Endothelial cell of umbilical vein (primary cell): Measurements from ENCODE around the gene ANKRD39. TPM values are rescaled to one million over a fixed set of nuclear protein-coding genes. Genes with fewer than 3 reads are reported as not detected.

Source experiments
- BruUV-seq: library from RNA; stranded (reverse); fragments of 400-500 nt; replicated peaks from 2 replicates; lab custom pipeline; 2021; lab: Mats Ljungman, UMichigan
- CTCF ChIA-PET: fragments of 300-600, 350-600 bp; sonication (Branson Sonifier 250); formaldehyde crosslinking; loops from one replicate; lab custom pipeline; 2021; ENCODE audit warnings: antibody characterized with exemption, inconsistent platforms; lab: Charles Lee
- POLR2A ChIA-PET: fragments of 300-600, 350-600 bp; sonication (Branson Sonifier 250); formaldehyde crosslinking; loops from one replicate; lab custom pipeline; 2021; ENCODE audit warnings: antibody characterized with exemption, inconsistent platforms; lab: Charles Lee
- DNase-seq: peaks from one replicate; pipeline ENCODE4 v3.0.0-alpha.2; 2011; ENCODE audit warnings: low read depth, low spot score
- FAIRE-seq: peaks from 2 replicates; lab custom pipeline; 2011; peaks lifted over from hg19 to GRCh38; lab: Jason Lieb, UNC
- H2AFZ ChIP-seq: 2 replicates; pipeline ENCODE4 v1.6.0; 2012; ENCODE audit warnings: low read depth, low read length, control low read depth, inconsistent platforms
- H3K27ac ChIP-seq: 2 replicates; pipeline ENCODE4 v1.5.1; 2011; ENCODE audit warnings: low read depth, mild to moderate bottlenecking, control low read depth, low read length, moderate library complexity; ENCODE audit not compliant: insufficient read depth
- H3K27me3 ChIP-seq, 2 experiments: 2 replicates each; pipeline versions ENCODE4 v1.6.0 to v1.6.1; 2011; ENCODE audit warnings: low read length in 2 of 2, mixed read lengths in 1 of 2; ENCODE audit not compliant: control insufficient read depth in 2 of 2, insufficient read depth in 2 of 2
- H3K36me3 ChIP-seq, 2 experiments: 2 replicates in 1 of 2; 3 replicates in 1 of 2; pipeline ENCODE4 v1.5.1; 2011; ENCODE audit warnings: low read length in 2 of 2, mild to moderate bottlenecking in 1 of 2, moderate library complexity in 1 of 2; ENCODE audit not compliant: control insufficient read depth in 2 of 2, insufficient read depth in 2 of 2; ENCODE audit errors: extremely low read depth in 1 of 2
- H3K4me1 ChIP-seq: 3 replicates; pipeline ENCODE4 v1.5.1; 2011; ENCODE audit warnings: mild to moderate bottlenecking, low read length; ENCODE audit not compliant: control insufficient read depth, insufficient read depth; ENCODE audit errors: extremely low read depth
- H3K4me2 ChIP-seq: 2 replicates; pipeline ENCODE4 v1.6.1; 2011; ENCODE audit warnings: low read length, control low read depth, mixed read lengths; ENCODE audit not compliant: insufficient read depth
- H3K4me3 ChIP-seq, 3 experiments: fragments of 200-600 bp in 1 of 3; sonication (generic), shearing (Covaris generic) in 1 of 3; replicated peaks in 1 of 3; 2 replicates each; pipeline ENCODE4 v1.5.1; 2011 to 2016; ENCODE audit warnings: control low read depth in 3 of 3, low read length in 3 of 3, mild to moderate bottlenecking in 2 of 3, inconsistent platforms in 1 of 3, low read depth in 1 of 3, moderate library complexity in 1 of 3; ENCODE audit not compliant: insufficient read depth in 1 of 3
- H3K79me2 ChIP-seq: 2 replicates; pipeline ENCODE4 v1.6.0; 2012; ENCODE audit warnings: low read length, inconsistent platforms; ENCODE audit not compliant: control insufficient read depth, insufficient read depth
- H3K9ac ChIP-seq: replicated peaks from 2 replicates; pipeline ENCODE3; 2011; ENCODE audit warnings: low read length, control low read depth; ENCODE audit not compliant: insufficient read depth; ENCODE audit errors: extremely low read depth
- H3K9me1 ChIP-seq: replicated peaks from 3 replicates; pipeline ENCODE4 v1.6.0; 2011; ENCODE audit warnings: mild to moderate bottlenecking, low read length; ENCODE audit not compliant: control insufficient read depth, insufficient read depth; ENCODE audit errors: extremely low read depth
- H3K9me3 ChIP-seq: replicated peaks from 2 replicates; pipeline ENCODE4 v1.5.1; 2012; ENCODE audit warnings: low read length, inconsistent platforms; ENCODE audit not compliant: control insufficient read depth, insufficient read depth
- H4K20me1 ChIP-seq: replicated peaks from 2 replicates; pipeline ENCODE3; 2011; ENCODE audit warnings: mild to moderate bottlenecking, low read length; ENCODE audit not compliant: control insufficient read depth, insufficient read depth; ENCODE audit errors: extremely low read depth
- CTCF ChIP-seq, 2 donors: IDR thresholded peaks; 1 replicate in 1 of 2; 2 replicates in 1 of 2; pipeline ENCODE4 v1.5.1; 2011; ENCODE audit warnings: low read length in 2 of 2, mild to moderate bottlenecking in 2 of 2, moderate library complexity in 2 of 2, control low read depth in 1 of 2, inconsistent platforms in 1 of 2, low read depth in 1 of 2; ENCODE audit not compliant: insufficient read depth in 1 of 2; ENCODE audit errors: extremely low read depth in 1 of 2
- EZH2 ChIP-seq: IDR thresholded peaks from 2 replicates; pipeline ENCODE4 v1.6.1; 2012; ENCODE audit warnings: borderline replicate concordance, low read depth, mild to moderate bottlenecking, moderate library complexity, low read length, inconsistent platforms; ENCODE audit not compliant: severe bottlenecking
- FOS ChIP-seq: IDR thresholded peaks from 2 replicates; pipeline ENCODE4 v1.6.1; 2011; ENCODE audit warnings: mild to moderate bottlenecking, low read length, moderate library complexity, borderline replicate concordance; ENCODE audit not compliant: insufficient read depth
- GATA2 ChIP-seq: IDR thresholded peaks from 2 replicates; pipeline ENCODE4 v1.7.0; 2011; ENCODE audit warnings: low read depth, mild to moderate bottlenecking, moderate library complexity, mixed read lengths, low read length; ENCODE audit not compliant: insufficient read length, insufficient read depth
- JUN ChIP-seq: IDR thresholded peaks from 2 replicates; pipeline ENCODE4 v1.6.1; 2011; ENCODE audit warnings: borderline replicate concordance, low read depth; ENCODE audit not compliant: insufficient read length, insufficient read depth
- MYC ChIP-seq: IDR thresholded peaks from one replicate; pipeline ENCODE4 v1.6.1; 2011; ENCODE audit warnings: mild to moderate bottlenecking, low read depth, low read length
- POLR2A ChIP-seq: IDR thresholded peaks from 2 replicates; pipeline ENCODE4 v1.6.1; 2012; ENCODE audit warnings: low read depth, mild to moderate bottlenecking, control low read depth, low read length
- POLR2AphosphoS5 ChIP-seq: IDR thresholded peaks from 2 replicates; pipeline ENCODE4 v1.6.1; 2012; ENCODE audit warnings: low read depth, mild to moderate bottlenecking, control low read depth, low read length, moderate library complexity; ENCODE audit not compliant: insufficient read depth
- dilution Hi-C: fragments of 300-500 bp; cut with MboI; formaldehyde crosslinking; loops from one replicate; pipeline ENCODE4 v1.15.0; 2019; ENCODE audit warnings: low sequenced_read_pairs; ENCODE audit not compliant: extremely low pct_ligation_motif_present
- intact Hi-C: fragments of 100-400 bp; cut with micrococcal nuclease; formaldehyde crosslinking; loops from one replicate; pipeline ENCODE4 v1.10.0; 2022
- polyA plus RNA-seq, 4 experiments: library from polyadenylated mRNA; depleted of rRNA in 3 of 4; stranded (reverse) in 3 of 4; unstranded in 1 of 4; fragments of >200 nt; gene quantifications; 2 replicates each; pipeline versions ENCODE4 v1.2.1 to v1.2.3, GENCODE V29; 2011 to 2012; ENCODE audit warnings: missing spikeins in 1 of 4
- total RNA-seq: library from RNA; stranded (reverse); gene quantifications from 2 replicates; pipeline ENCODE4 v1.2.3, GENCODE V29; 2021
- TF ChIP-seq, protein P1 (sequence below): IDR thresholded peaks from 2 replicates; pipeline ENCODE4 v1.6.1; 2011; ENCODE audit not compliant: insufficient read depth, insufficient read length

The ANKRD39 gene
- total and polyA plus RNA-seq, 2 donors (not counting 3 experiments of a cell fraction or from before 2014, with no cell fraction given), result 14.7 to 17.9 TPM

DNA sequence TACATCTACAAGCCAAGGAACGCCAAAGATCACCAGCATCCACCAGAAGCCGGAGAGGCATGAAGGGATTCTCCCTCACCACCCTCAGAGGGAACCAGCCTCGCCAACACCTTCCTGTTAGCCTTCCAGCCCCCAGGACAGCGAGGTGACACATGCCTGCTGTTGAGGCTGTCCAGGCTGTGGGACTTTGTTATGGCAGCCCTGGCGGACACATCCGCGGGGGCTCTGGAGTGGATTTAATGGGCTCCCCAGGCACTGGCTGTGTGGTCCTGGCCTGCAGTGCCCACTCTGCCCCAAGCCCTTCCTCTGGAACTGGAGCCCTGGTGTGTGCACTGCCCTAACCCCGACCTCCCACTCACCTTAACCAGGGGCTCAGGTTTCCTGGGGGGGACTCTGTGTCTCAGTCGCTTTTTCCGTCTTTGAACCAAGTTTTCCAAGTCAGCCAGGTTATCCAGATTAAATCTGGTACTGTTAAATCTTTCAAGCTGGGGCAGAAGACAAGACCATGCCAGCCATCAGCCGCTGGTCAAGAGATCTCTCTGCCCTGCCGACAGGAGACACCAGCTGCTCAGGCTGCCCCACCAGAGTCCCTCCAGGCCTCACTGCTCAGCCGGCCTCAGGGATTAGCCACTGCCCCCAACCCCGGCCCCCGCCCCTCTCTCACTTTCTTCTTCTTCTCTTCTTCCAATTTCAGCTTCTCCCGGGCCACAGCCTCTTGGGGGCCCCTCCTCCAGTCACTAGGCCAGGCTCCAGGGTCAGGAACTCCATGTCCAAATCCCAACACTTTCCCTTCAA lies 15.9 kb downstream of the ANKRD39 start:
- H3K4me2 ChIP-seq, result no peak overlapping the region
- dilution Hi-C loops, result no loop called here
- H4K20me1 ChIP-seq, result no peaks in the 10 kb centered on the region
- FAIRE-seq (no peak), DNase-seq (no peak)
- no peaks in the 10 kb centered on the region for H3K4me1 ChIP-seq
- no peaks in the 10 kb centered on the region for H3K36me3 ChIP-seq
- H3K79me2 ChIP-seq, result no peaks in the 10 kb centered on the region
- no peak overlapping the region for H3K9ac ChIP-seq
- H2AFZ ChIP-seq, result no peak overlapping the region
- intact Hi-C loops, result no loop called here
- no peaks in the 10 kb centered on the region for H3K9me1 ChIP-seq
- POLR2A ChIA-PET, result interaction anchor here (1.0 kb wide), 1 partner anchor 15 kb away, joined by 3 read pairs; the partner anchor contains the start of gene ANKRD39
- no peak overlapping the region for H3K27ac ChIP-seq
- CTCF ChIA-PET, result interaction anchor here (0.8 to 1.0 kb wide), 2 partner anchors 10 to 77 kb away, joined by 3 read pairs; no protein-coding TSS in a partner anchor
- no peaks in the 10 kb centered on the region for H3K27me3 ChIP-seq
- no peak for TF ChIP-seq GATA2
- no peak for TF ChIP-seq JUN
- TF ChIP-seq POLR2A, result no peak
- no peak for TF ChIP-seq FOS
- TF ChIP-seq MYC, result no peak
- TF ChIP-seq, protein P1, sequence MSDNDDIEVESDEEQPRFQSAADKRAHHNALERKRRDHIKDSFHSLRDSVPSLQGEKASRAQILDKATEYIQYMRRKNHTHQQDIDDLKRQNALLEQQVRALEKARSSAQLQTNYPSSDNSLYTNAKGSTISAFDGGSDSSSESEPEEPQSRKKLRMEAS, result no peak
- no peak for TF ChIP-seq CTCF (IDR thresholded peaks at IDR 0.05; ENCODE audit: extremely low read depth in 1 of 2, insufficient read depth in 1 of 2, low read depth in 1 of 2, low read length in 2 of 2)
- no peak for TF ChIP-seq POLR2AphosphoS5
- no peak for TF ChIP-seq EZH2
- BruUV-seq, result no TSS peak
- no peak overlapping the region for H3K4me3 ChIP-seq
- H3K9me3 ChIP-seq, result no peaks in the 10 kb centered on the region
